ENCODE measurements around the gene CCL19.
A peak's percentile ranks its signal among the peaks of the same experiment; 100 is the strongest.

The CCL19 gene

GRCh38 chr9:34719021-34719768 is 28.1 kb upstream of the CCL19 start:
- H3K4me1 ChIP-seq (ENCODE audit: control insufficient read depth, insufficient read depth, low read depth, low read length) = peaks cover 2% of the 10 kb centered on the region
- no peak overlapping the region for H2BK15ac ChIP-seq (ENCODE audit: low read depth, poor library complexity, severe bottlenecking)
- no peak overlapping the region for H2BK5ac ChIP-seq (ENCODE audit: low read depth, low read length, poor library complexity, severe bottlenecking)
- WGBS = 86% methylated on average over 8 of the region's 8 CpGs
- no peak overlapping the region for H2AK5ac ChIP-seq (ENCODE audit: low read length, severe bottlenecking)
- no peaks in the 10 kb centered on the region for H3K9me3 ChIP-seq (ENCODE audit: control insufficient read depth, low read length)
- H3K4ac ChIP-seq (ENCODE audit: low read depth in 1 of 2, low read length in 2 of 2) = no peak overlapping the region
- no peaks in the 10 kb centered on the region for H3K79me1 ChIP-seq (replicated peaks; ENCODE audit: low read length, poor library complexity, severe bottlenecking)
- no peak overlapping the region for H2BK12ac ChIP-seq (ENCODE audit: low read length in 2 of 2)
- H3K27me3 ChIP-seq (ENCODE audit: control insufficient read depth in 1 of 2, insufficient read depth in 1 of 2, low read length in 2 of 2) = peaks cover 18 to 23% of the 10 kb centered on the region in 2 experiments
- no peak overlapping the region for H4K91ac ChIP-seq (ENCODE audit: low read length)
- H3K9ac ChIP-seq (ENCODE audit: low read length) = no peak overlapping the region
- no peak overlapping the region for H2BK120ac ChIP-seq (ENCODE audit: low read depth, low read length)
- no peak overlapping the region for H4K8ac ChIP-seq (ENCODE audit: low read length)
- no peak for DNase-seq
- no peak overlapping the region for H2AFZ ChIP-seq (ENCODE audit: low read depth, low read length)
- H3K27ac ChIP-seq (ENCODE audit: low read length, poor library complexity, severe bottlenecking) = no peak overlapping the region
- no peak overlapping the region for H3K23ac ChIP-seq (ENCODE audit: low read length in 2 of 2)
- H3K18ac ChIP-seq (ENCODE audit: low read depth in 1 of 2, low read length in 2 of 2) = no peak overlapping the region
- H3K4me3 ChIP-seq (ENCODE audit: insufficient read depth in 1 of 2, low read depth in 1 of 2, low read length in 2 of 2) = no peak overlapping the region
- no peak overlapping the region for H3K4me2 ChIP-seq (ENCODE audit: low read length, poor library complexity, severe bottlenecking)
- no peak overlapping the region for H3K14ac ChIP-seq (ENCODE audit: low read length in 2 of 2)
- H3K36me3 ChIP-seq (ENCODE audit: control insufficient read depth in 1 of 2, insufficient read depth in 2 of 2, low read depth in 1 of 2, low read length in 2 of 2) = no peaks in the 10 kb centered on the region

GRCh38 chr9:34717996-34718614 is 27.0 kb upstream of the CCL19 start:
- WGBS = 26% methylated on average over 3 of the region's 3 CpGs
- H3K27ac ChIP-seq (ENCODE audit: low read length, poor library complexity, severe bottlenecking) = no peak overlapping the region

GRCh38 chr9:34716711-34717110 is 25.6 kb upstream of the CCL19 start:
- H3K9ac ChIP-seq (ENCODE audit: low read length) = no peak overlapping the region
- no peak overlapping the region for H3K14ac ChIP-seq (ENCODE audit: low read length in 2 of 2)
- no peak overlapping the region for H3K4ac ChIP-seq (ENCODE audit: low read depth in 1 of 2, low read length in 2 of 2)
- H2BK120ac ChIP-seq (ENCODE audit: low read depth, low read length) = no peak overlapping the region
- no peak overlapping the region for H4K91ac ChIP-seq (ENCODE audit: low read length)
- 77% methylated on average over 4 of the region's 4 CpGs for WGBS
- H3K27ac ChIP-seq (ENCODE audit: low read length, poor library complexity, severe bottlenecking) = no peak overlapping the region
- H2BK5ac ChIP-seq (ENCODE audit: low read depth, low read length, poor library complexity, severe bottlenecking) = no peak overlapping the region
- no peaks in the 10 kb centered on the region for H3K36me3 ChIP-seq (ENCODE audit: control insufficient read depth in 1 of 2, insufficient read depth in 2 of 2, low read depth in 1 of 2, low read length in 2 of 2)
- peaks cover 2% of the 10 kb centered on the region for H3K4me1 ChIP-seq (ENCODE audit: control insufficient read depth, insufficient read depth, low read depth, low read length)
- DNase-seq = no peak
- H3K4me3 ChIP-seq (ENCODE audit: insufficient read depth in 1 of 2, low read depth in 1 of 2, low read length in 2 of 2) = no peak overlapping the region
- no peaks in the 10 kb centered on the region for H3K79me1 ChIP-seq (replicated peaks; ENCODE audit: low read length, poor library complexity, severe bottlenecking)
- H2AFZ ChIP-seq (ENCODE audit: low read depth, low read length) = no peak overlapping the region
- H3K9me3 ChIP-seq (ENCODE audit: control insufficient read depth, low read length) = no peaks in the 10 kb centered on the region
- H3K18ac ChIP-seq (ENCODE audit: low read depth in 1 of 2, low read length in 2 of 2) = no peak overlapping the region
- H2BK12ac ChIP-seq (ENCODE audit: low read length in 2 of 2) = no peak overlapping the region
- H2BK15ac ChIP-seq (ENCODE audit: low read depth, poor library complexity, severe bottlenecking) = no peak overlapping the region
- H4K8ac ChIP-seq (ENCODE audit: low read length) = no peak overlapping the region
- H2AK5ac ChIP-seq (ENCODE audit: low read length, severe bottlenecking) = no peak overlapping the region
- no peak overlapping the region for H3K4me2 ChIP-seq (ENCODE audit: low read length, poor library complexity, severe bottlenecking)
- H3K27me3 ChIP-seq (ENCODE audit: control insufficient read depth in 1 of 2, insufficient read depth in 1 of 2, low read length in 2 of 2) = peaks cover 28 to 35% of the 10 kb centered on the region in 2 experiments
- H3K23ac ChIP-seq (ENCODE audit: low read length in 2 of 2) = no peak overlapping the region

More at GRCh38 chr9:34717996-34718614, 27.0 kb upstream of the CCL19 start:
- H2BK120ac ChIP-seq (ENCODE audit: low read depth, low read length) = no peak overlapping the region
- H2AFZ ChIP-seq (ENCODE audit: low read depth, low read length) = no peak overlapping the region
- no peak overlapping the region for H3K9ac ChIP-seq (ENCODE audit: low read length)
- H3K23ac ChIP-seq (ENCODE audit: low read length in 2 of 2) = no peak overlapping the region
- no peaks in the 10 kb centered on the region for H3K79me1 ChIP-seq (replicated peaks; ENCODE audit: low read length, poor library complexity, severe bottlenecking)
- H3K4ac ChIP-seq (ENCODE audit: low read depth in 1 of 2, low read length in 2 of 2) = no peak overlapping the region
- no peak overlapping the region for H4K91ac ChIP-seq (ENCODE audit: low read length)
- H3K4me1 ChIP-seq (ENCODE audit: control insufficient read depth, insufficient read depth, low read depth, low read length) = peaks cover 2% of the 10 kb centered on the region
- no peak overlapping the region for H2AK5ac ChIP-seq (ENCODE audit: low read length, severe bottlenecking)
- no peak overlapping the region for H2BK15ac ChIP-seq (ENCODE audit: low read depth, poor library complexity, severe bottlenecking)
- H3K36me3 ChIP-seq (ENCODE audit: control insufficient read depth in 1 of 2, insufficient read depth in 2 of 2, low read depth in 1 of 2, low read length in 2 of 2) = no peaks in the 10 kb centered on the region
- no peak overlapping the region for H3K14ac ChIP-seq (ENCODE audit: low read length in 2 of 2)
- H3K4me2 ChIP-seq (ENCODE audit: low read length, poor library complexity, severe bottlenecking) = no peak overlapping the region
- H3K27me3 ChIP-seq (ENCODE audit: control insufficient read depth in 1 of 2, insufficient read depth in 1 of 2, low read length in 2 of 2) = peaks cover 28 to 33% of the 10 kb centered on the region in 2 experiments
- no peak overlapping the region for H3K4me3 ChIP-seq (ENCODE audit: insufficient read depth in 1 of 2, low read depth in 1 of 2, low read length in 2 of 2)
- H3K18ac ChIP-seq (ENCODE audit: low read depth in 1 of 2, low read length in 2 of 2) = no peak overlapping the region
- peak; percentile 43 for DNase-seq
- no peak overlapping the region for H4K8ac ChIP-seq (ENCODE audit: low read length)
- H2BK5ac ChIP-seq (ENCODE audit: low read depth, low read length, poor library complexity, severe bottlenecking) = no peak overlapping the region
- no peaks in the 10 kb centered on the region for H3K9me3 ChIP-seq (ENCODE audit: control insufficient read depth, low read length)
- no peak overlapping the region for H2BK12ac ChIP-seq (ENCODE audit: low read length in 2 of 2)

- DNase-seq = no peak
- Histone ChIP-seq H3K4me2 (ENCODE audit: low read length, poor library complexity, severe bottlenecking) (no peak overlapping the region), H2BK5ac (ENCODE audit: low read depth, low read length, poor library complexity, severe bottlenecking) (no peak overlapping the region), H3K23ac (ENCODE audit: low read length in 2 of 2) (no peak overlapping the region), H3K79me1 (replicated peaks; ENCODE audit: low read length, poor library complexity, severe bottlenecking) (no peaks in the 10 kb centered on the region), H2AK5ac (ENCODE audit: low read length, severe bottlenecking) (no peak overlapping the region), H2BK120ac (ENCODE audit: low read depth, low read length) (no peak overlapping the region), H3K9me3 (ENCODE audit: control insufficient read depth, low read length) (no peaks in the 10 kb centered on the region), H3K4me3 (ENCODE audit: insufficient read depth in 1 of 2, low read depth in 1 of 2, low read length in 2 of 2) (no peak overlapping the region), H3K18ac (ENCODE audit: low read depth in 1 of 2, low read length in 2 of 2) (no peak overlapping the region), H3K14ac (ENCODE audit: low read length in 2 of 2) (no peak overlapping the region), H2AFZ (ENCODE audit: low read depth, low read length) (no peak overlapping the region), H4K91ac (ENCODE audit: low read length) (no peak overlapping the region), H2BK12ac (ENCODE audit: low read length in 2 of 2) (no peak overlapping the region), H4K8ac (ENCODE audit: low read length) (no peak overlapping the region), H3K4me1 (ENCODE audit: control insufficient read depth, insufficient read depth, low read depth, low read length) (peaks cover 2% of the 10 kb centered on the region), H3K27ac (ENCODE audit: low read length, poor library complexity, severe bottlenecking) (no peak overlapping the region), H3K27me3 (ENCODE audit: control insufficient read depth in 1 of 2, insufficient read depth in 1 of 2, low read length in 2 of 2) (peaks cover 28 to 35% of the 10 kb centered on the region in 2 experiments), H3K4ac (ENCODE audit: low read depth in 1 of 2, low read length in 2 of 2) (no peak overlapping the region), H2BK15ac (ENCODE audit: low read depth, poor library complexity, severe bottlenecking) (no peak overlapping the region), H3K9ac (ENCODE audit: low read length) (no peak overlapping the region), H3K36me3 (ENCODE audit: control insufficient read depth in 1 of 2, insufficient read depth in 2 of 2, low read depth in 1 of 2, low read length in 2 of 2) (no peaks in the 10 kb centered on the region)
- 80% methylated on average over 6 of the region's 7 CpGs for WGBS
These were observed 24.7 kb upstream of the CCL19 start for GRCh38 chr9:34715639-34716215.
